ENCODE results near the gene KHDRBS1. TPM values are rescaled to one million over a fixed set of nuclear protein-coding genes. Genes with fewer than 3 reads are reported as not detected.
"Not testable (repeated sequence)": the region's sequence is repeated elsewhere in the genome, so short reads cannot be mapped to it uniquely, and the experiment has no call there.

KHDRBS1 gene
- total RNA-seq, 5 donors from 2014 or later (not counting 1 experiment from before 2014, with no cell fraction given): 98.9 to 115 (median 111) TPM

DNA sequence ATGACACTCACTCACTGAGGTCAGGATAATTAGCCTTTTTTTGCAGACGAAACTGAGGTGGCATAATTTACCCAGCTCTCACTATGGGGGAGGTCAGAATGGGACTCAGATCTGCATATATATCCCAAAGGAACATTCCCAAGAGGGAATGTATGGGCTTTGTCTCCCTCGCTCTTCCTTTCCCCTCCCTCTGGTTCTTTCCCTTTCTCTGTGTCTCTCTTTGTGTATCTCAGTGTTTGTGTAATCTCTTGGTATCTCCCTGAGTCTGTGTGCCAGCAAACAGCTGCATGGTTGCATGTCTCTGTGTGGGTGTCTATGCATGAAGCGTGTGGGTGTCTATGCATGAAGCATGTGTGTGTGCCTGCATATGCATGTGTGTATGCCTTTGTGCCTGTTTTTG, 63.8 kb downstream of the KHDRBS1 start:
- Histone ChIP-seq H3K36me3 (ENCODE audit: control insufficient read depth in 2 of 2, extremely low read depth in 1 of 2, insufficient read depth in 1 of 2, low read length in 1 of 2) (peaks cover 9 to 33% of the 10 kb centered on the region in 2 donors), H3K27me3 (replicated peaks in 1 of 2; ENCODE audit: control insufficient read depth in 2 of 2, extremely low read depth in 1 of 2, insufficient read depth in 2 of 2, low read length in 1 of 2) (no peaks in the 10 kb centered on the region), H3K4me1 (ENCODE audit: control insufficient read depth in 1 of 2, extremely low read depth in 1 of 2, insufficient read depth in 2 of 2, low read length in 2 of 2) (peaks cover 2 to 13% of the 10 kb centered on the region in 2 experiments), H3K9me3 (no peaks in the 10 kb centered on the region), H3K27ac (ENCODE audit: low read length) (no peak overlapping the region), H3K4me3 (ENCODE audit: control insufficient read depth in 1 of 2, extremely low read depth in 1 of 2, low read length in 1 of 2) (no peak overlapping the region)
- Mint-ChIP-seq H3K4me3 (no peak overlapping the region), H3K27ac (peak overlapping the region in 1 of 2 donors; percentile 13), H3K9me3 (no peaks in the 10 kb centered on the region), H3K4me1 (peaks cover 24 to 36% (median 35%) of the 10 kb centered on the region in 3 donors), H3K27me3 (no peaks in the 10 kb centered on the region), H3K36me3 (peaks cover 34% of the 10 kb centered on the region)
- ChIA-PET POLR2A (no interaction called here), CTCF (no interaction called here)
- WGBS (ENCODE audit: insufficient coverage): 100% methylated on average over 1 of the region's 3 CpGs
- DNase-seq: no peak
- ATAC-seq (replicated peaks in 1 of 4): no peak

DNA sequence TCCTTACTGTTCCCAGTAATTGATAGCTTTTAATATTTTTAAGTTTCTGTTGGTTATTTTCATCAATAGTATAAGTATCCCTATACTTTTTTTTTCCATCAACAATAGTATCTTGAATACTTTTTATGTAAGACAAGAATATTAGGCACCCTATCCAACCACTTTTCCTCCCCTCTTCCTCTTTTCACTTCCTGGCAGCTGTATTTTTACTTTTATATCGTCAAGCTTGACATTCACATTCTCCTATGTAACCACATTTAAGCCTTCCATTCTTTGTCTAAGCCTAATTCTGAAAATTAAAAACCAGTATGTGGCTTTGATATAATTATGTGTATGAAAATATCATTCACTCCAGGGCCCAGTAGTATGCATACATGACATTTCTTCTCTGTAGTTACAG, 68.4 kb downstream of the KHDRBS1 start:
- H3K4me3 ChIP-seq (ENCODE audit: control insufficient read depth in 1 of 2, extremely low read depth in 1 of 2, low read length in 1 of 2): no peak overlapping the region
- ChIA-PET CTCF (interaction anchor here in 1 of 2 donors (0.5 kb wide), 1 partner anchor 25 kb away, joined by 7 read pairs; no protein-coding TSS in a partner anchor), POLR2A (no interaction called here)
- no peaks in the 10 kb centered on the region for H3K27me3 ChIP-seq (replicated peaks in 1 of 2; ENCODE audit: control insufficient read depth in 2 of 2, extremely low read depth in 1 of 2, insufficient read depth in 2 of 2, low read length in 1 of 2)
- no peaks in the 10 kb centered on the region for H3K9me3 ChIP-seq
- no peak overlapping the region for H3K4me3 Mint-ChIP-seq
- no peaks in the 10 kb centered on the region for H3K27me3 Mint-ChIP-seq
- H3K9me3 Mint-ChIP-seq: no peaks in the 10 kb centered on the region
- ATAC-seq (replicated peaks in 1 of 4): no peak
- H3K36me3 Mint-ChIP-seq: peaks cover 52% of the 10 kb centered on the region
- H3K27ac Mint-ChIP-seq: no peak overlapping the region
- H3K27ac ChIP-seq (ENCODE audit: low read length): no peak overlapping the region
- no CpG with 5 or more reads among the region's 1 CpG for WGBS (ENCODE audit: insufficient coverage)
- peaks cover 14 to 39% of the 10 kb centered on the region in 2 donors for H3K36me3 ChIP-seq (ENCODE audit: control insufficient read depth in 2 of 2, extremely low read depth in 1 of 2, insufficient read depth in 1 of 2, low read length in 1 of 2)
- DNase-seq: no peak
- peaks cover 5 to 20% (median 11%) of the 10 kb centered on the region in 3 donors for H3K4me1 Mint-ChIP-seq
- no peaks in the 10 kb centered on the region for H3K4me1 ChIP-seq (ENCODE audit: control insufficient read depth in 1 of 2, extremely low read depth in 1 of 2, insufficient read depth in 2 of 2, low read length in 2 of 2)

DNA sequence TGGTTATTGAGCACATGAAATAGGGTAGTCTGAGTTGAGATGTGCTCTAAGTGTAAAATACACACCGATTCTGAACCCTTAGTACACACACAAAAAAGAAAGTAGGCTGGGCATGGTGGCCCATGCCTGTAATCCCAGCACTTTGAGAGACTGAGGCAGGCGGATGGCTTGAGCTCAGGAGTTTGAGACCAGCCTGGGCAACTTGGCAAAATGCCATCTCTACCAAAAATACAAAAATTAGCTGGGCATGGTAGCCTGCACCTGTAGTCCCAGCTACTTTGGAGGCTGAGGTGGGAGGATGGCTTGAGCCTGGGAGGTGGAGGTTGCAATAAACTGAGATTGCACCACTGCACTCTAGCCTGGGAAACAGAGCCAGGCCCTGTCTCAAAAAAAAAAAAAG, 72.7 kb downstream of the KHDRBS1 start:
- H3K9me3 ChIP-seq; H3K4me3 Mint-ChIP-seq; H3K27ac Mint-ChIP-seq; ATAC-seq (replicated peaks in 1 of 4); H3K27ac ChIP-seq (ENCODE audit: low read length); DNase-seq; CTCF ChIA-PET; H3K9me3 Mint-ChIP-seq; H3K4me1 ChIP-seq (ENCODE audit: control insufficient read depth in 1 of 2, extremely low read depth in 1 of 2, insufficient read depth in 2 of 2, low read length in 2 of 2); H3K27me3 ChIP-seq (replicated peaks in 1 of 2; ENCODE audit: control insufficient read depth in 2 of 2, extremely low read depth in 1 of 2, insufficient read depth in 2 of 2, low read length in 1 of 2); POLR2A ChIA-PET; H3K4me3 ChIP-seq (ENCODE audit: control insufficient read depth in 1 of 2, extremely low read depth in 1 of 2, low read length in 1 of 2); H3K27me3 Mint-ChIP-seq: not testable (repeated sequence)
- Mint-ChIP-seq H3K36me3 (peaks cover 38% of the 10 kb centered on the region), H3K4me1 (peaks cover 3 to 12% (median 7%) of the 10 kb centered on the region in 3 donors)
- H3K36me3 ChIP-seq (ENCODE audit: control insufficient read depth in 2 of 2, extremely low read depth in 1 of 2, insufficient read depth in 1 of 2, low read length in 1 of 2): peaks cover 10 to 25% of the 10 kb centered on the region in 2 donors
- WGBS (ENCODE audit: insufficient coverage): no CpG with 5 or more reads among the region's 2 CpGs

DNA sequence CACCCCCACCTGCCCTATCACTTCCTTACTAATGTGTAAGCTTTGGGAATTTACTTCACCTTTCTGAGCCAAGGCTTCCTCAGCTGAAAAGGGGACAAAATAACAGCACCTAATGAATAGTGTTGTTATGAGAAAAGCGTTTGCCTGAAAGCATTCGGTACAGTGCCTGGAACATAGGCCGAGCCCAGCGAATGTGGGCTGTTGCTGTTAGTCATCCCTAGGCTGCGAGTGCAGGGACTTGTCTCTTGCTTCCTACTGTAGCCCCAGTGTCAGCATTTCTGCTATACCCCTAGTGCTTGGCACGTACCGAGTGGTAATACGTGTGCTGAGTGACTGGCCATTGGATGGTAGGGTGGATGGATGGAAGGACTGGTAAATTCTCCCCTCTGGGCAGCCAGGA, 77.5 kb downstream of the KHDRBS1 start:
- H3K4me3 ChIP-seq (ENCODE audit: control insufficient read depth in 1 of 2, extremely low read depth in 1 of 2, low read length in 1 of 2): no peak overlapping the region
- no peak for DNase-seq
- H3K27me3 Mint-ChIP-seq: no peaks in the 10 kb centered on the region
- H3K9me3 ChIP-seq: no peaks in the 10 kb centered on the region
- no peaks in the 10 kb centered on the region for H3K9me3 Mint-ChIP-seq
- H3K4me1 Mint-ChIP-seq: no peaks in the 10 kb centered on the region
- WGBS (ENCODE audit: insufficient coverage): 88% methylated on average over 4 of the region's 8 CpGs
- H3K36me3 Mint-ChIP-seq: peaks cover 37% of the 10 kb centered on the region
- no peaks in the 10 kb centered on the region for H3K27me3 ChIP-seq (replicated peaks in 1 of 2; ENCODE audit: control insufficient read depth in 2 of 2, extremely low read depth in 1 of 2, insufficient read depth in 2 of 2, low read length in 1 of 2)
- no peaks in the 10 kb centered on the region for H3K4me1 ChIP-seq (ENCODE audit: control insufficient read depth in 1 of 2, extremely low read depth in 1 of 2, insufficient read depth in 2 of 2, low read length in 2 of 2)
- no peak for ATAC-seq (replicated peaks in 1 of 4)
- no peak overlapping the region for H3K27ac Mint-ChIP-seq
- ChIA-PET POLR2A (interaction anchor here in 1 of 2 donors (0.6 kb wide), 1 partner anchor 19 kb away, joined by 7 read pairs; no protein-coding TSS in a partner anchor), CTCF (interaction anchor here in 1 of 2 donors (0.6 kb wide), 1 partner anchor 57 kb away, joined by 4 read pairs; no protein-coding TSS in a partner anchor)
- H3K36me3 ChIP-seq (ENCODE audit: control insufficient read depth in 2 of 2, extremely low read depth in 1 of 2, insufficient read depth in 1 of 2, low read length in 1 of 2): peaks cover 33 to 50% of the 10 kb centered on the region in 2 donors
- H3K27ac ChIP-seq (ENCODE audit: low read length): no peak overlapping the region
- H3K4me3 Mint-ChIP-seq: no peak overlapping the region

DNA sequence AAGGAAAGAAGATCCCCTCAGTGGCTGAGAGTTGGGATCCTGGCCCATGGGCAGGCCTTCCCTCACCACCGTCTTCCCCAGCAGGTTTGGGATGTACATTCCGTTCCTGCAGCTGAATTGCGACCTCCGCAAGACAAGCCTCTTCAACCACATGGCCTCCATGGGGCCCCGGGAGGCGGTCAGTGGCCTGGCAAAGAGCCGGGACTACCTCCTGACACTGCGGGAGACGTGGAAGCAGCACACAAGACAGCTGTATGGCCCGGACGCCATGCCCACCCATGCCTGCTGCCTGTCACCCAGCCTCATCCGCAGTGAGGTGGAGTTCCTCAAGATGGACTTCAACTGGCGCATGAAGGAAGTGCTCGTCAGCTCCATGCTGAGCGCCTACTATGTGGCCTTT, 77.9 kb downstream of the KHDRBS1 start:
- CTCF ChIA-PET: interaction anchor here in 1 of 2 donors (0.6 kb wide), 1 partner anchor 57 kb away, joined by 4 read pairs; no protein-coding TSS in a partner anchor
- 97% methylated on average over 15 of the region's 15 CpGs for WGBS (ENCODE audit: insufficient coverage)
- ATAC-seq (replicated peaks in 1 of 4) (no peak), DNase-seq (no peak)
- H3K4me1 ChIP-seq (ENCODE audit: control insufficient read depth in 1 of 2, extremely low read depth in 1 of 2, insufficient read depth in 2 of 2, low read length in 2 of 2): no peaks in the 10 kb centered on the region
- Mint-ChIP-seq H3K9me3 (no peaks in the 10 kb centered on the region), H3K27ac (no peak overlapping the region), H3K4me1 (no peaks in the 10 kb centered on the region), H3K27me3 (no peaks in the 10 kb centered on the region), H3K36me3 (peaks cover 36% of the 10 kb centered on the region), H3K4me3 (no peak overlapping the region)
- no peak overlapping the region for H3K4me3 ChIP-seq (ENCODE audit: control insufficient read depth in 1 of 2, extremely low read depth in 1 of 2, low read length in 1 of 2)
- H3K27me3 ChIP-seq (replicated peaks in 1 of 2; ENCODE audit: control insufficient read depth in 2 of 2, extremely low read depth in 1 of 2, insufficient read depth in 2 of 2, low read length in 1 of 2): no peaks in the 10 kb centered on the region
- POLR2A ChIA-PET: interaction anchor here in 1 of 2 donors (0.6 kb wide), 1 partner anchor 20 kb away, joined by 7 read pairs; no protein-coding TSS in a partner anchor
- no peak overlapping the region for H3K27ac ChIP-seq (ENCODE audit: low read length)
- no peaks in the 10 kb centered on the region for H3K9me3 ChIP-seq
- H3K36me3 ChIP-seq (ENCODE audit: control insufficient read depth in 2 of 2, extremely low read depth in 1 of 2, insufficient read depth in 1 of 2, low read length in 1 of 2): peaks cover 29 to 51% of the 10 kb centered on the region in 2 donors

Other genes with a start within 250 kb of the KHDRBS1 start
- gene ADGRB2, start 249.5 kb upstream of the KHDRBS1 start, total RNA-seq: 1 to 10 TPM in 2 of 5 donors, under 1 TPM in 3; 0.65 to 3.4 (median 0.98) TPM
- gene SPOCD1, start 197.8 kb upstream of the KHDRBS1 start, total RNA-seq: not detected
- gene PTP4A2, start 75.5 kb upstream of the KHDRBS1 start, total RNA-seq: 100 to 1,000 TPM; 187 to 341 (median 224) TPM
- gene TMEM39B, start 59.1 kb downstream of the KHDRBS1 start, total RNA-seq: 10 to 100 TPM; 14.5 to 28.1 (median 24.5) TPM
- gene KPNA6, start 94.2 kb downstream of the KHDRBS1 start, total RNA-seq: 10 to 100 TPM; 46.2 to 53.6 (median 52.3) TPM
- 10 to 100 TPM; 25.3 to 47.7 (median 43.8) TPM for gene TXLNA, start 165.8 kb downstream of the KHDRBS1 start, total RNA-seq
- gene CCDC28B, start 186.7 kb downstream of the KHDRBS1 start, total RNA-seq: 1 to 10 TPM; 6.5 to 9.0 (median 6.8) TPM
- gene IQCC, start 191.8 kb downstream of the KHDRBS1 start, total RNA-seq: 1 to 10 TPM; 1.3 to 3.6 (median 2.3) TPM
- under 1 TPM in 1 of 5 donors, not detected in 4; 0.18 TPM for gene DCDC2B, start 195.2 kb downstream of the KHDRBS1 start, total RNA-seq
- gene TMEM234, start 208.5 kb downstream of the KHDRBS1 start, total RNA-seq: 10 to 100 TPM; 14.0 to 29.6 (median 26.0) TPM
- 100 to 1,000 TPM in 2 of 5 donors, 10 to 100 TPM in 3; 94.9 to 117 (median 98.4) TPM for gene EIF3I, start 208.5 kb downstream of the KHDRBS1 start, total RNA-seq
- gene FAM167B, start 233.4 kb downstream of the KHDRBS1 start, total RNA-seq: 1 to 10 TPM in 1 of 5 donors, under 1 TPM in 4; 0.65 to 1.0 (median 0.95) TPM
- 100 to 1,000 TPM; 341 to 489 (median 428) TPM for gene LCK, start 237.4 kb downstream of the KHDRBS1 start, total RNA-seq

Data from T-cell (primary cell).